Suprapubic skin (tissue), 3 donors: ENCODE results near the gene SFSWAP.

ENCODE experiments used
- CTCF ChIP-seq, 2 donors: fragments of 200-600 bp in 1 of 2; fragments of 450-650 bp in 1 of 2; sonication (generic) in 1 of 2; IDR thresholded peaks; one replicate each; pipeline ENCODE4 v1.5.1; 2016 to 2019; ENCODE audit warnings: antibody characterized with exemption in 2 of 2, mild to moderate bottlenecking in 1 of 2, moderate library complexity in 1 of 2
- EP300 ChIP-seq: sonication (generic); formaldehyde crosslinking; IDR thresholded peaks from one replicate; pipeline ENCODE4 v1.6.1; 2017; ENCODE audit warnings: antibody characterized with exemption

DNA sequence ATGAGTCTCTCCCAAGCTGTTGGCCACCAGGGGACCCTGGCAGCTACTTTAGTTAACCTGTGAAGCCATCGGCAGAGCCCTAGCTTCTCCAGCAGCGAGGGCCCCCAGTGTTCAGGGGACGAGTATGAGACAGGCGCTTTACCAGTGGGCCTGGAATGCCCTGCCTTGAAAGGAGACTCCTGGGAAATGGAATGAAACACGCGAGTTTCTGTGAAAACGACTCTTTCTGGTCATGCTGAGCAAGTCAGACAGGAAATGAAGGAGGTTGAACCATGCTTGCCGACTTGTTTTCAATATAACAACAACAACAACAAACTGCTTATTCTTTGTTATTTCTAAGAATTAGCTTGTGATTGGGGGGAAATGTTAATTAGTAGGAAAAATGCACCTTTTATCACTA lies 42.9 kb downstream of the SFSWAP start:
- no peak for TF ChIP-seq CTCF (IDR thresholded peaks at IDR 0.05)
- TF ChIP-seq EP300, result no peak
